GM12891 (cell line): ENCODE measurements around the gene CDH4.

Source experiments
- POLR2A ChIP-seq: IDR thresholded peaks from 2 replicates; pipeline ENCODE4 v1.6.1; 2011; ENCODE audit warnings: low read depth, low read length, control low read depth
- TAF1 ChIP-seq: IDR thresholded peaks from 2 replicates; pipeline ENCODE4 v1.6.1; 2011; ENCODE audit warnings: low read depth, low read length, control low read depth

DNA sequence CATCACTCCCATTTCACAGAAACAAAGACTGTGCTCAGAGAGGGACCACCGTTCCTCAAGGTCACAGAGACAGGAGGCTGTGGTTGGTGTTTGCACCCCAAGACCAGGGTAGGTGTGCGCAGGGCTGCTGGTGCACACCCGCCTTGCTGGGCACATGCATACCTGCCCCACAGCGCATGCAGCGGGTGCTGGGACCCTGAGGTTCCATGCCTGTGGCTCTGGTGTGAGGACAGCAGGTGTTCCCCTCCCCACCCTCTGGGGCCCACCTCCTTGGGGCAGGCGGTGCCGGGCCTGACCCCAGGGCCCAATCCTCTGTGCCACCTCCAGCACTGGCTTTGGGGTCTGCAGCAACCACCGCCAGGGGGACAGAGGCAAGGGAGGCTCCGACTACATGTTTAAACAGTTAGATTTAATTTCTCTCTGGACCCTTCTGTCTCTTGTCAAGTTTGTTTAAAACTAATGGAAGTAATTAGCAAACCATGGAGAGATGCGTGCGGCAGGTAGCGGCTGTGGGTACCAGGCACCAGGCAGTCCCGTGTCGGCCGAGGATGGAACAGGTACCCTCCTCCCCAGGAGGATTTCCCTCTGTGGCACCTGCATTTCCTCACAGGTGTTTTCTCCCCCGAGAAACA, 485.9 kb downstream of the CDH4 start:
- TF ChIP-seq TAF1 = no peak
- TF ChIP-seq POLR2A = no peak
